Right lobe of liver (tissue), 6 donors: ENCODE measurements around the gene THAP8. TPM values are rescaled to one million over a fixed set of nuclear protein-coding genes. Genes with fewer than 3 reads are reported as not detected.

Source experiments
- ATAC-seq, 4 donors: fragments of 200-7000 bp; cut with Tn5 transposase; one replicate each; pipeline ENCODE4 v1.9.1; 2020; ENCODE audit warnings: mild to moderate bottlenecking in 4 of 4, moderate library complexity in 4 of 4
- DNase-seq, 3 donors: peaks; one replicate each; pipeline ENCODE4 v3.0.0-alpha.2; 2020
- H3K27ac ChIP-seq, 3 donors: fragments of 200-600 bp; one replicate each; pipeline ENCODE4 v1.8.0; 2022
- H3K27me3 ChIP-seq, 2 donors: fragments of 200-600 bp; one replicate each; pipeline ENCODE4 v1.8.0; 2022
- H3K36me3 ChIP-seq, 4 donors: fragments of 200-600 bp; sonication (generic) in 1 of 4; one replicate each; pipeline versions ENCODE4 v1.5.1 to v1.8.0; 2017 to 2022; ENCODE audit warnings: control low read depth in 1 of 4
- H3K4me1 ChIP-seq, 4 donors: fragments of 200-600 bp; sonication (generic) in 1 of 4; one replicate each; pipeline versions ENCODE4 v1.5.1 to v1.8.0; 2017 to 2022; ENCODE audit warnings: control low read depth in 1 of 4
- H3K4me3 ChIP-seq, 3 donors: fragments of 200-600 bp; one replicate each; pipeline ENCODE4 v1.8.0; 2022
- H3K9me3 ChIP-seq, 4 donors: fragments of 200-600 bp; sonication (generic) in 1 of 4; one replicate each; pipeline versions ENCODE4 v1.5.1 to v1.8.0; 2017 to 2022; ENCODE audit warnings: control low read depth in 1 of 4
- CTCF ChIP-seq, 4 donors: fragments of 200-600 bp in 3 of 4; fragments of 450-650 bp in 1 of 4; IDR thresholded peaks; one replicate each; pipeline versions ENCODE4 v1.5.1 to v1.8.0; 2016 to 2022; ENCODE audit warnings: antibody characterized with exemption in 4 of 4, mild to moderate bottlenecking in 2 of 4
- POLR2A ChIP-seq: fragments of 450-650 bp; IDR thresholded peaks from one replicate; pipeline ENCODE4 v1.6.1; 2017; ENCODE audit warnings: antibody characterized with exemption, mild to moderate bottlenecking
- WGBS: methylation state at CpG from one replicate; pipeline ENCODE4 v1.1.6; 2018; ENCODE audit warnings: low coverage, low lambda C conversion rate; ENCODE audit not compliant: insufficient coverage; ENCODE audit errors: missing lambda C conversion rate; 5-methylcytosine and 5-hydroxymethylcytosine counted together
- intact Hi-C, 2 donors: fragments of 100-400 bp; cut with DNase I; formaldehyde crosslinking; loops; one replicate each; pipeline versions ENCODE4 v1.11.2 to v1.14.1; 2022
- total RNA-seq, 6 experiments: library from RNA; depleted of rRNA in 2 of 6; stranded (reverse); fragments of >200 nt in 2 of 6; fragmentation: NEBNext Ultra II Directional in 3 of 6; extraction: Animal tissue kit (Norgen Biotek cat#: 25700) in 3 of 6; gene quantifications; one replicate each; pipeline versions ENCODE4 v1.1.0 to v1.2.4, GENCODE V29; 2016 to 2023
- donor health status: DM: no; HTN: yes; CAD: no.
- donor health status: DM: no; HTN: no; CAD: no.
- donor health status: DM: no; HTN: no; CAD: no.
- donor health status: DM: no; HTN: yes; CAD: no.
- donor health status: DM: no; HTN: yes; CAD: no.

THAP8 gene
- total RNA-seq, 6 experiments from 2014 or later: 2.5 to 9.0 (median 4.2) TPM

- no peak for DNase-seq
- intact Hi-C loops: no loop called here
- WGBS: 100% methylated on average over 2 of the region's 11 CpGs
- Histone ChIP-seq H3K4me1 (peaks cover 0 to 24% (median 2%) of the 10 kb centered on the region in 4 donors), H3K27ac (no peak overlapping the region), H3K36me3 (no peaks in the 10 kb centered on the region), H3K4me3 (no peak overlapping the region), H3K27me3 (no peaks in the 10 kb centered on the region), H3K9me3 (no peaks in the 10 kb centered on the region)
- TF ChIP-seq POLR2A (no peak), CTCF (IDR thresholded peaks at IDR 0.05) (no peak)
- no peak for ATAC-seq
These were observed 43.7 kb downstream of the THAP8 start for GRCh38 chr19:36010402-36010801.

DNA sequence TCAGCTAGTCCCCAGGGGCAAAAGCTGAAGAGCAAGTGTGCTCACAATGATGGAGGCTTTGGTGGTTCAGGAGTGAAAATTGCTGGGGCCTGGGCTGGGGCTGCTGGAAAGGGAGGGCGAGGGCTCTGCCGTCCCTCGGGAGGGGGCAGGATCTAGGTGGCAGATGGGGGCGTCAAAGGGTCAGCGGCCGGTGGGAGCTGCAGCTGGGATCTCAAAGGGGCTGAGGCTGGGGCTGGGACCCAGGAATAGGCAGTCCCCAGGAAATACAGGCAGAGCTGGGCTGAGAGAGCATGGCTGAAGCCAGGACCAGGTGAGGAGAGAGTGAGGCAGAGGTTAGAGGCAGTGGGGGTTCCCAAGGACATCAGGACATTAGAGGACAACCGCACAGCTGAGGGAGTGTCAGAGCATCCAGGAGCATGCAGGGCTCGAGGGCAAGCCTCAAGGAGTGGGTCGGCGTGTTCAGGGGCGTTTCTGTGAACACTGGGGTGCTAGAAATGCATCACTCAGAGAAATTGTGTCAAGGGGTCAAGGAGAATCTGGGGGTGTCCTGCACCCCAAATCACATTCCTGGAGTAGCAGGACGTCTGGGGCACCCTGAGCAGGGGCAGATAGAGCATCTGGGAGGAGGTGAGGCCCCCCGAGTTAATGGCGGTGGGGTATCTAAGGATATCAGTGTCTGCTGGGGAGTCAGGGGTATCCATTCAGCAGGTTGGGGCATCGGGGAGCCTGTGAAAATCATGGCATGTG is 44.3 kb downstream of the THAP8 start:
- no peaks in the 10 kb centered on the region for H3K27me3 ChIP-seq
- 58% methylated on average over 10 of the region's 15 CpGs for whole genome bisulfite sequencing
- intact Hi-C loops: no loop called here
- H3K27ac ChIP-seq: peak overlapping the region in 1 of 3 donors; percentile 78
- peak overlapping the region; percentile 54 to 71 (median 69) for H3K4me3 ChIP-seq
- H3K4me1 ChIP-seq: peaks cover 0 to 24% (median 2%) of the 10 kb centered on the region in 4 donors
- no peak for ATAC-seq
- no peaks in the 10 kb centered on the region for H3K36me3 ChIP-seq
- no peaks in the 10 kb centered on the region for H3K9me3 ChIP-seq
- no peak for DNase-seq
- no peak for TF ChIP-seq CTCF (IDR thresholded peaks at IDR 0.05)
- TF ChIP-seq POLR2A: no peak

DNA sequence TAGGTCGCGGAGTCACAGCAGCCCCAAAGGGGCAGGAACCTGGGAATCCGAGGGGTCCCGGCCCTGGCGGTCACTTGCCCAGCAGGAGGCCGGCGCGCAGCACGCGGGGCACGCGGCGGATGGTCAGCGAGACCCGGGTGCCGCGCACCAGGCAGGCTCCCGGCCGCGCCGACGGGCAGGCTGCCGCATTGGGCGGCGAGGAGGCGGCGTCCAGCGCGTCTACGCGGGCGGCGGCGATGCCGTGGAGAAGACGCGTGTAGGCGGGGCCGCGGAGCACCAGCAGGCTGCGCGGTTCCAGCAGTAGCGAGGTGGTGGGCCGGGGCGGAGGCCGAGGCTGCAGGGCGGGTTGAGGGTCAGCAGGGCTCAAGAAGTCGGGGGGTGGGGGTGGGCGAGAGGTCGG is 44.9 kb downstream of the THAP8 start:
- DNase-seq (peak; percentile 75 to 79 (median 79)), ATAC-seq (peak; percentile 38 to 68 (median 52))
- WGBS: 0% methylated on average over 8 of the region's 50 CpGs
- Histone ChIP-seq H3K9me3 (no peaks in the 10 kb centered on the region), H3K27me3 (no peaks in the 10 kb centered on the region), H3K36me3 (peaks cover 0 to 3% (median 0%) of the 10 kb centered on the region in 4 donors), H3K4me1 (peaks cover 0 to 20% (median 2%) of the 10 kb centered on the region in 4 donors), H3K27ac (peak overlapping the region in 2 of 3 donors; percentile 51 to 78), H3K4me3 (peak overlapping the region; percentile 54 to 71 (median 69))
- TF ChIP-seq CTCF (IDR thresholded peaks at IDR 0.05) (no peak), POLR2A (no peak)
- intact Hi-C loops: no loop called here

- intact Hi-C loops: no loop called here
- WGBS: 54% methylated on average over 3 of the region's 19 CpGs
- Histone ChIP-seq H3K9me3 (no peaks in the 10 kb centered on the region), H3K36me3 (peaks cover 0 to 3% (median 0%) of the 10 kb centered on the region in 4 donors), H3K27ac (peak within 1 kb of the TSS; percentile 44 to 78 (median 51)), H3K4me3 (peak within 1 kb of the TSS; percentile 54 to 71 (median 69)), H3K27me3 (no peaks in the 10 kb centered on the region), H3K4me1 (peaks cover 0 to 18% (median 2%) of the 10 kb centered on the region in 4 donors)
- ATAC-seq (peak; percentile 85 to 93 (median 90)), DNase-seq (peak; percentile 85 to 91 (median 90))
- TF ChIP-seq POLR2A: peak; percentile 60
- no peak for TF ChIP-seq CTCF (IDR thresholded peaks at IDR 0.05)
These were observed 45.6 kb downstream of the THAP8 start, which contains the start of gene SYNE4 for GRCh38 chr19:36008336-36008978. SYNE4 (minus strand) TSS chr19:36008813; CDS start chr19:36008681, 132 bp downstream.
